ENCODE results near the gene RBP7. TPM values are rescaled to one million over a fixed set of nuclear protein-coding genes. Genes with fewer than 3 reads are reported as not detected.

The RBP7 gene
- total and polyA plus RNA-seq, 10 of the 15 experiments (the other 5 are each of a cell fraction or from before 2014, with no cell fraction given) = 0.20 TPM; not detected in 9

GRCh38 chr1:10032590-10033358, 35.7 kb downstream of the RBP7 start, which contains the start of gene UBE4B (continued):
- TF ChIP-seq ZNF592 (IDR thresholded peaks at IDR 0.05) (peak; percentile 71; the same call in 1 of the 2 replicates), PML (IDR thresholded peaks at IDR 0.05; ENCODE audit: low read length) (no peak), RAD21 (IDR thresholded peaks at IDR 0.05; ENCODE audit: insufficient read depth, low read depth, low read length) (peak; percentile 63), SMC3 (IDR thresholded peaks at IDR 0.05; ENCODE audit: borderline replicate concordance, low read length) (peak; percentile 83), KLF5 (IDR thresholded peaks at IDR 0.05; ENCODE audit: partially characterized antibody) (peak; percentile 68), CBX5 (IDR thresholded peaks at IDR 0.05; ENCODE audit: low read depth) (no peak), CHD4 (IDR thresholded peaks at IDR 0.05) (no peak), TAF1 (IDR thresholded peaks at IDR 0.05; ENCODE audit: borderline replicate concordance, low read depth, low read length) (peak; percentile 82), USF2 (IDR thresholded peaks at IDR 0.05; ENCODE audit: borderline replicate concordance, low read depth, low read length) (peak; percentile 85), EGR1 (IDR thresholded peaks at IDR 0.05; ENCODE audit: borderline replicate concordance in 1 of 2, low read depth in 2 of 2, low read length in 2 of 2) (no peak), POLR2AphosphoS2 (IDR thresholded peaks at IDR 0.05; ENCODE audit: low read depth, low read length) (no peak), TCF3 (IDR thresholded peaks at IDR 0.05; ENCODE audit: borderline replicate concordance, insufficient read depth, low read depth, low read length) (0 out of 2 replicates have a peak, but pooled peaks have one; percentile 69), JUNB (IDR thresholded peaks at IDR 0.05) (no peak), ZBTB33 (IDR thresholded peaks at IDR 0.05) (no peak), SMAD1 (IDR thresholded peaks at IDR 0.05; ENCODE audit: low read depth, partially characterized antibody) (peak; percentile 40), ATF3 (IDR thresholded peaks at IDR 0.05; ENCODE audit: borderline replicate concordance, extremely low read depth, low read depth, low read length) (no peak), KDM1A (IDR thresholded peaks at IDR 0.05; ENCODE audit: borderline replicate concordance) (no peak), BCL3 (IDR thresholded peaks at IDR 0.05; ENCODE audit: borderline replicate concordance, insufficient read depth, low read depth, low read length, poor library complexity, severe bottlenecking) (no peak), MYC (IDR thresholded peaks at IDR 0.05; ENCODE audit: insufficient read depth, insufficient read length, insufficient replicate concordance, low read length, severe bottlenecking) (no peak), TCF12 (IDR thresholded peaks at IDR 0.05; ENCODE audit: low read depth, low read length) (0 out of 2 replicates have a peak, but pooled peaks have one; percentile 48)
